Right atrium auricular region (tissue), 2 donors: ENCODE measurements around the gene TLR9. TPM values are rescaled to one million over a fixed set of nuclear protein-coding genes. Genes with fewer than 3 reads are reported as not detected.

Experiments used
- DNase-seq: peaks from one replicate; pipeline ENCODE4 v3.0.0-alpha.2; 2019; ENCODE audit warnings: low spot score
- H3K27ac ChIP-seq, 2 donors: fragments of 200-600 bp; sonication (generic); 1 replicate in 1 of 2; 2 replicates in 1 of 2; pipeline ENCODE4 v1.5.1; 2016 to 2019
- H3K27me3 ChIP-seq, 2 donors: fragments of 200-600 bp; sonication (generic); one replicate each; pipeline versions ENCODE4 v1.5.1 to v1.6.0; 2017 to 2019
- H3K36me3 ChIP-seq: fragments of 200-600 bp; sonication (generic); one replicate; pipeline ENCODE4 v1.5.1; 2016
- H3K4me1 ChIP-seq, 2 donors: fragments of 200-600 bp; sonication (generic); one replicate each; pipeline versions ENCODE4 v1.5.1 to v1.6.0; 2017 to 2019
- H3K4me3 ChIP-seq, 2 donors: fragments of 200-600 bp; sonication (generic); 1 replicate in 1 of 2; 2 replicates in 1 of 2; pipeline ENCODE4 v1.5.1; 2017 to 2019; ENCODE audit warnings: mild to moderate bottlenecking in 1 of 2, moderate library complexity in 1 of 2
- H3K9me3 ChIP-seq, 2 donors: fragments of 200-600 bp; sonication (generic); one replicate each; pipeline ENCODE4 v1.5.1; 2019
- total RNA-seq, 2 donors: library from RNA; depleted of rRNA; stranded (reverse); fragments of >200 nt; gene quantifications; one replicate each; pipeline ENCODE4 v1.1.0, GENCODE V29; 2016
- TF ChIP-seq, protein P1 (sequence below), 2 donors: fragments of 200-600 bp; sonication (generic); IDR thresholded peaks; one replicate each; pipeline ENCODE4 v1.5.1; 2019; ENCODE audit warnings: antibody characterized with exemption in 2 of 2

The TLR9 gene
- total RNA-seq, 2 donors from 2014 or later, result not detected

DNA sequence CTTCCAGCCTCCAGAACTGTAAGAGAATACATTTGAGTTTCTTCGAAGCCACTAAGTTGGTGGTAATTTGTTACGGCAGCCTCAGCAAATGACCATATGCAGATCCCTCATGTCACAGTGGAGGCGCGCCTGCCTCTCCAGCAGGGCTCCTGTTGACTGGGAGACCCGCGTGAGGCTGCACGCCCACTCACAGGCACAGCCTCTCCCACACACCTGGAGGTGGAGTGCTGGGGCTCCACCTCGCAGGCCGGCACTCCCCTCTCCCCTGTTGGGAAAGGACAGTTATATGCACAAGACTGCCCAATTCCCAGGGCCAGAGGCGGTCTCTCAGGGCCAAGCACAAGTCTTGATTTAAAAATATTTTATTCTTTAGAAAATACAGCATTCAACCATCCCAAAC is 2.8 kb upstream of the TLR9 start:
- no peaks in the 10 kb centered on the region for H3K9me3 ChIP-seq
- TF ChIP-seq, protein P1, sequence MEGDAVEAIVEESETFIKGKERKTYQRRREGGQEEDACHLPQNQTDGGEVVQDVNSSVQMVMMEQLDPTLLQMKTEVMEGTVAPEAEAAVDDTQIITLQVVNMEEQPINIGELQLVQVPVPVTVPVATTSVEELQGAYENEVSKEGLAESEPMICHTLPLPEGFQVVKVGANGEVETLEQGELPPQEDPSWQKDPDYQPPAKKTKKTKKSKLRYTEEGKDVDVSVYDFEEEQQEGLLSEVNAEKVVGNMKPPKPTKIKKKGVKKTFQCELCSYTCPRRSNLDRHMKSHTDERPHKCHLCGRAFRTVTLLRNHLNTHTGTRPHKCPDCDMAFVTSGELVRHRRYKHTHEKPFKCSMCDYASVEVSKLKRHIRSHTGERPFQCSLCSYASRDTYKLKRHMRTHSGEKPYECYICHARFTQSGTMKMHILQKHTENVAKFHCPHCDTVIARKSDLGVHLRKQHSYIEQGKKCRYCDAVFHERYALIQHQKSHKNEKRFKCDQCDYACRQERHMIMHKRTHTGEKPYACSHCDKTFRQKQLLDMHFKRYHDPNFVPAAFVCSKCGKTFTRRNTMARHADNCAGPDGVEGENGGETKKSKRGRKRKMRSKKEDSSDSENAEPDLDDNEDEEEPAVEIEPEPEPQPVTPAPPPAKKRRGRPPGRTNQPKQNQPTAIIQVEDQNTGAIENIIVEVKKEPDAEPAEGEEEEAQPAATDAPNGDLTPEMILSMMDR (IDR thresholded peaks at IDR 0.05), result no peak
- H3K27ac ChIP-seq, result no peak overlapping the region
- peaks cover 0 to 17% of the 10 kb centered on the region in 2 donors for H3K4me1 ChIP-seq
- H3K4me3 ChIP-seq, result no peak overlapping the region
- H3K27me3 ChIP-seq, result no peaks in the 10 kb centered on the region
- peaks cover 48% of the 10 kb centered on the region for H3K36me3 ChIP-seq
- no peak for DNase-seq

DNA sequence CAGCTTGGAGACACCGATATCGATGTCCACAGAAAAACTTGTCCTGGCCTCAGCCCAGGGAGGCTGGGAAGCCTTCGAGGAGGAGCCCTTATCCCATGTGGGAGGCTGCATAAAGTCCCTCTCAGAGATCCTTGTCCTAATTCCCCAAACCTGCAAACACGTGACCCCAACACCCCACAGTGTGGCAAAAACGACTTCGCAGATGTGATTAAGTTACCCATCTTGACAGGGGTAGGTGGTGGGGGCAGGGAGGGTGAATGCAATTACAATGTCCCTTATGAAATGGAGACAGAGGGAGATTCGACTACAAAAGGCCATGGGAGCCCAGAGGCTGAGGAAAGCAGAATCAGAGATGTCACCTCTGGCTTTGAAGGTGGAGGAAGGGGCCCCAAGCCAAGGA is 2.3 kb upstream of the TLR9 start:
- peaks cover 48% of the 10 kb centered on the region for H3K36me3 ChIP-seq

GRCh38 chr3:52227117-52227516 is 1.7 kb upstream of the TLR9 start:
- DNase-seq, result no peak
- no peak overlapping the region for H3K27ac ChIP-seq
- TF ChIP-seq, protein P1 (IDR thresholded peaks at IDR 0.05), result no peak
- H3K4me1 ChIP-seq, result peaks cover 0 to 8% of the 10 kb centered on the region in 2 donors
- peaks cover 44% of the 10 kb centered on the region for H3K36me3 ChIP-seq
- H3K9me3 ChIP-seq, result no peaks in the 10 kb centered on the region
- H3K4me3 ChIP-seq, result no peak overlapping the region
- H3K27me3 ChIP-seq, result no peaks in the 10 kb centered on the region

More for the DNA sequence above, 2.3 kb upstream of the TLR9 start:
- TF ChIP-seq, protein P1 (IDR thresholded peaks at IDR 0.05), result no peak
- DNase-seq, result no peak
- Histone ChIP-seq H3K4me3 (no peak overlapping the region), H3K4me1 (peaks cover 0 to 12% of the 10 kb centered on the region in 2 donors), H3K27me3 (no peaks in the 10 kb centered on the region), H3K27ac (no peak overlapping the region), H3K9me3 (no peaks in the 10 kb centered on the region)

DNA sequence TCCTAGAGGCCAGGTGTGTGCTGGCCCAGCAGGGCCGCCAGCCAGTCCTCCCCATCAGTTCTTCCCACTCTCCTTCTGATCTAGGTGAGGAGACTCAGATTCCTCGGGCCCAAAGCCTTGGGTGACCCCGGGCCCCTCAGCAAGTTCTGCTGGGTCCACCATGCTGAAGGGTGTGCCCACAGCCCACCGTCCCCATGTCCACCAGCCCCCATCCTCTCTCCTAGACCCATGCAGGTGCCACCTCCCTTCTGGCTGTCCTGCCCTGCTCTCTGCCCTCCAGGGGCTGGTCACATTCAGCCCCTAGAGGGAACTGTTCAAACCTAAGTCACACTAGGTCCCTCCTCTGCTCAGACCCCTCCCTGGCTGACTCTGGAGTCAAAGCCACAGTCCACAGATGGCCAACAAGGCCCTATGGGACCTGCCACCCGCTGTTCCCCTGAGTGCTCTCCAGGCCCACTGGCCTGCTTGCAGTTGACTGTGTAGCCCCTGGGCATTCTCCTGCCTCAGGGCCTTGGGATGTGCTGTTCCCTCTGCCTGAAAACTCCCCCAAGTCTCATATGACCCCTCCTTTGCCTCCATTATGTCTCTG is 878 bp upstream of the TLR9 start:
- Histone ChIP-seq H3K4me3 (no peak overlapping the region), H3K27me3 (no peaks in the 10 kb centered on the region), H3K9me3 (no peaks in the 10 kb centered on the region), H3K4me1 (peaks cover 0 to 9% of the 10 kb centered on the region in 2 donors), H3K36me3 (peaks cover 36% of the 10 kb centered on the region), H3K27ac (no peak overlapping the region)
- no peak for DNase-seq
- TF ChIP-seq, protein P1 (IDR thresholded peaks at IDR 0.05), result no peak

- no peaks in the 10 kb centered on the region for H3K27me3 ChIP-seq
- no peak overlapping the region for H3K27ac ChIP-seq
- TF ChIP-seq, protein P1 (IDR thresholded peaks at IDR 0.05), result no peak
- no peak for DNase-seq
- peaks cover 0 to 31% of the 10 kb centered on the region in 2 donors for H3K4me1 ChIP-seq
- H3K36me3 ChIP-seq, result peaks cover 10% of the 10 kb centered on the region
- H3K4me3 ChIP-seq, result no peak overlapping the region
- no peaks in the 10 kb centered on the region for H3K9me3 ChIP-seq
Observed at GRCh38 chr3:52223449-52224408, 1.7 kb downstream of the TLR9 start.
